IMR-90 (cell line): ENCODE measurements around the gene HOXB6. TPM values are rescaled to one million over a fixed set of nuclear protein-coding genes. Genes with fewer than 3 reads are reported as not detected.
A peak's percentile ranks its signal among the peaks of the same experiment; 100 is the strongest.

ENCODE experiments used
- ATAC-seq: fragments of 200-7000 bp; cut with Tn5 transposase; 2 replicates; pipeline ENCODE4 v1.9.1; 2020; ENCODE audit warnings: low read depth, mild to moderate bottlenecking, moderate library complexity
- BruUV-seq: library from RNA; stranded (reverse); fragments of 400-500 nt; replicated peaks from 2 replicates; lab custom pipeline; 2021; lab: Mats Ljungman, UMichigan
- CTCF ChIA-PET: fragments of 300-600 bp; formaldehyde crosslinking; extraction: SDS; loops from one replicate; lab custom pipeline; 2021; ENCODE audit warnings: antibody characterized with exemption; lab: Yijun Ruan, JAX
- POLR2A ChIA-PET: fragments of 300-600 bp; sonication (Branson Sonifier 250); formaldehyde crosslinking; loops from one replicate; lab custom pipeline; 2022; ENCODE audit warnings: antibody characterized with exemption; ENCODE audit not compliant: unreplicated experiment; lab: Charles Lee
- DNase-seq: peaks from one replicate; pipeline ENCODE4 v3.0.0; 2013
- H2AFZ ChIP-seq: replicated peaks from 2 replicates; pipeline ENCODE3; 2013; ENCODE audit warnings: low read length, mild to moderate bottlenecking; ENCODE audit not compliant: poor library complexity
- H2AK5ac ChIP-seq: 2 replicates; pipeline ENCODE4 v1.6.1; 2013; ENCODE audit warnings: low read depth, low read length, inconsistent platforms
- H2AK9ac ChIP-seq: replicated peaks from 2 replicates; pipeline ENCODE3; 2013; ENCODE audit warnings: mild to moderate bottlenecking, low read depth, low read length, moderate library complexity; ENCODE audit not compliant: poor library complexity
- H2BK120ac ChIP-seq: 2 replicates; pipeline ENCODE4 v1.6.1; 2013; ENCODE audit warnings: low read depth, low read length, inconsistent platforms
- H2BK15ac ChIP-seq: 3 replicates; pipeline ENCODE4 v1.6.1; 2013; ENCODE audit warnings: low read depth, low read length, inconsistent platforms
- H2BK20ac ChIP-seq: 2 replicates; pipeline ENCODE4 v1.6.1; 2013; ENCODE audit warnings: low read depth, mild to moderate bottlenecking, inconsistent platforms, low read length, moderate library complexity
- H2BK5ac ChIP-seq: 2 replicates; pipeline ENCODE4 v1.6.1; 2013; ENCODE audit warnings: mild to moderate bottlenecking, low read depth, low read length, inconsistent platforms; ENCODE audit not compliant: poor library complexity, severe bottlenecking
- H3K14ac ChIP-seq: replicated peaks from 2 replicates; pipeline ENCODE4 v1.6.1; 2013; ENCODE audit warnings: low read depth, low read length, inconsistent platforms
- H3K18ac ChIP-seq: 2 replicates; pipeline ENCODE4 v1.6.1; 2013; ENCODE audit warnings: low read depth, low read length, control low read depth
- H3K23ac ChIP-seq: 2 replicates; pipeline ENCODE4 v1.6.1; 2013; ENCODE audit warnings: low read depth, low read length, inconsistent platforms
- H3K27ac ChIP-seq: 2 replicates; pipeline ENCODE4 v1.5.1; 2013; ENCODE audit warnings: mild to moderate bottlenecking, control low read depth, low read length; ENCODE audit not compliant: insufficient read depth
- H3K27me3 ChIP-seq: 2 replicates; pipeline ENCODE4 v1.6.1; 2013; ENCODE audit warnings: low read length; ENCODE audit not compliant: control insufficient read depth, insufficient read depth
- H3K36me3 ChIP-seq: 2 replicates; pipeline ENCODE4 v1.6.1; 2013; ENCODE audit warnings: low read length, mixed read lengths; ENCODE audit not compliant: control insufficient read depth, insufficient read depth
- H3K4ac ChIP-seq: 2 replicates; pipeline ENCODE4 v1.6.1; 2013; ENCODE audit warnings: low read depth, low read length, inconsistent platforms
- H3K4me1 ChIP-seq: 2 replicates; pipeline ENCODE4 v1.6.1; 2013; ENCODE audit warnings: low read length, mixed read lengths; ENCODE audit not compliant: control insufficient read depth, insufficient read depth
- H3K4me2 ChIP-seq: 2 replicates; pipeline ENCODE4 v1.6.1; 2013; ENCODE audit warnings: low read depth, mild to moderate bottlenecking, control low read depth, low read length, moderate library complexity
- H3K4me3 ChIP-seq: 2 replicates; pipeline ENCODE4 v1.5.1; 2013; ENCODE audit warnings: low read depth, mild to moderate bottlenecking, control low read depth, low read length, moderate library complexity; ENCODE audit not compliant: insufficient read depth
- H3K56ac ChIP-seq: 2 replicates; pipeline ENCODE4 v1.6.1; 2013; ENCODE audit warnings: low read length, inconsistent platforms; ENCODE audit not compliant: insufficient read depth; ENCODE audit errors: extremely low read depth
- H3K79me1 ChIP-seq, 2 experiments: 2 replicates each; pipeline ENCODE4 v1.6.1; 2013; ENCODE audit warnings: low read length in 2 of 2, inconsistent platforms in 1 of 2, low read depth in 1 of 2
- H3K9ac ChIP-seq: 2 replicates; pipeline ENCODE4 v1.6.1; 2013; ENCODE audit warnings: low read depth, low read length, control low read depth
- H3K9me1 ChIP-seq: 2 replicates; pipeline ENCODE4 v1.6.1; 2013; ENCODE audit warnings: low read length, inconsistent platforms; ENCODE audit not compliant: insufficient read depth
- H3K9me3 ChIP-seq: 2 replicates; pipeline ENCODE4 v1.6.1; 2013; ENCODE audit warnings: low read length; ENCODE audit not compliant: control insufficient read depth, insufficient read depth
- H4K20me1 ChIP-seq: 2 replicates; pipeline ENCODE4 v1.6.1; 2013; ENCODE audit warnings: low read length, inconsistent platforms; ENCODE audit not compliant: insufficient read depth
- H4K5ac ChIP-seq: 2 replicates; pipeline ENCODE4 v1.6.1; 2013; ENCODE audit warnings: mild to moderate bottlenecking, low read depth, low read length, control low read depth
- H4K8ac ChIP-seq, 2 experiments: 2 replicates each; pipeline ENCODE4 v1.6.1; 2013; ENCODE audit warnings: low read depth in 2 of 2, low read length in 2 of 2, control low read depth in 1 of 2, inconsistent platforms in 1 of 2
- H4K91ac ChIP-seq: 2 replicates; pipeline ENCODE4 v1.6.1; 2013; ENCODE audit warnings: low read depth, low read length, inconsistent platforms; ENCODE audit not compliant: insufficient read depth
- BHLHE40 ChIP-seq: fragments of 150-350 bp; IDR thresholded peaks from 2 replicates; pipeline ENCODE4 v1.6.1; 2016; ENCODE audit warnings: mild to moderate bottlenecking, low read depth, low read length
- CEBPB ChIP-seq: IDR thresholded peaks from 2 replicates; pipeline ENCODE4 v1.6.1; 2012; ENCODE audit warnings: low read depth, low read length, improper control_type of control experiment
- CHD1 ChIP-seq: IDR thresholded peaks from 2 replicates; pipeline ENCODE4 v1.6.1; 2012; ENCODE audit warnings: low read depth, low read length, improper control_type of control experiment
- FOS ChIP-seq: fragments of 150-350 bp; IDR thresholded peaks from 2 replicates; pipeline ENCODE4 v1.6.1; 2016; ENCODE audit warnings: low read depth, low read length
- MAFK ChIP-seq: IDR thresholded peaks from 2 replicates; pipeline ENCODE4 v1.6.1; 2012; ENCODE audit warnings: low read depth, low read length, improper control_type of control experiment
- MAZ ChIP-seq: IDR thresholded peaks from 2 replicates; pipeline ENCODE4 v1.6.1; 2012; ENCODE audit warnings: low read depth, mild to moderate bottlenecking, low read length, improper control_type of control experiment, moderate library complexity, borderline replicate concordance
- MXI1 ChIP-seq: IDR thresholded peaks from 2 replicates; pipeline ENCODE4 v1.6.1; 2012; ENCODE audit warnings: low read depth, mild to moderate bottlenecking, low read length, moderate library complexity, borderline replicate concordance
- NFE2L2 ChIP-seq: fragments of 150-350 bp; IDR thresholded peaks from 2 replicates; pipeline ENCODE4 v1.6.1; 2016; ENCODE audit warnings: low read depth, mild to moderate bottlenecking, low read length
- POLR2A ChIP-seq: IDR thresholded peaks from 2 replicates; pipeline ENCODE4 v1.6.1; 2012; ENCODE audit warnings: mild to moderate bottlenecking, low read depth, low read length
- RAD21 ChIP-seq: IDR thresholded peaks from 2 replicates; pipeline ENCODE4 v1.6.1; 2012; ENCODE audit warnings: low read length, improper control_type of control experiment
- RCOR1 ChIP-seq: IDR thresholded peaks from 2 replicates; pipeline ENCODE4 v1.6.1; 2012; ENCODE audit warnings: mild to moderate bottlenecking, low read length, improper control_type of control experiment; ENCODE audit not compliant: insufficient replicate concordance
- RFX5 ChIP-seq: IDR thresholded peaks from 2 replicates; pipeline ENCODE4 v1.8.0; 2012; ENCODE audit warnings: low read depth, mild to moderate bottlenecking, low read length, moderate library complexity
- SMC3 ChIP-seq: fragments of 150-350 bp; IDR thresholded peaks from 2 replicates; pipeline ENCODE4 v1.6.1; 2016; ENCODE audit warnings: low read depth, mild to moderate bottlenecking, antibody characterized with exemption, low read length, moderate library complexity
- WGBS, 2 experiments: methylation state at CpG; one replicate each; pipeline versions ENCODE4 v1.1.5 to v1.1.7; 2013; ENCODE audit warnings: missing lambda C conversion rate in 2 of 2; ENCODE audit not compliant: insufficient read length in 1 of 2; ENCODE audit errors: extremely low coverage in 2 of 2; 5-methylcytosine and 5-hydroxymethylcytosine counted together
- dilution Hi-C: fragments of 300-500 bp; cut with HindIII; formaldehyde crosslinking; loops from one replicate; pipeline ENCODE4 v1.14.3; 2018; ENCODE audit warnings: low sequenced_read_pairs; ENCODE audit not compliant: unreplicated experiment
- in situ Hi-C: fragments of 300-500 bp; cut with MboI; formaldehyde crosslinking; loops from 3 replicates; pipeline ENCODE4 v1.14.3; 2019; ENCODE audit warnings: low sequenced_read_pairs, inconsistent platforms, mixed read lengths
- intact Hi-C: fragments of 100-400 bp; cut with micrococcal nuclease; formaldehyde crosslinking; loops from 2 replicates; pipeline ENCODE4 v1.10.0; 2022
- polyA plus RNA-seq, 3 experiments: library from polyadenylated mRNA; depleted of rRNA; stranded (reverse); fragments of >200 nt; gene quantifications; 2 replicates each; pipeline ENCODE4 v1.2.3, GENCODE V29; 2012; ENCODE audit warnings: low replicate concordance in 1 of 3
- total RNA-seq: library from RNA; depleted of rRNA; stranded (reverse); fragments of >200 nt; gene quantifications from 2 replicates; pipeline ENCODE4 v1.2.3, GENCODE V29; 2012
- TF ChIP-seq, protein P1 (sequence below): fragments of 150-350 bp; IDR thresholded peaks from 2 replicates; pipeline ENCODE4 v1.6.1; 2016; ENCODE audit warnings: low read depth, mild to moderate bottlenecking, low read length, moderate library complexity, borderline replicate concordance
- TF ChIP-seq, protein P2 (sequence below): fragments of 150-350 bp; IDR thresholded peaks from 2 replicates; pipeline ENCODE4 v1.6.1; 2017; ENCODE audit warnings: mild to moderate bottlenecking, antibody characterized with exemption, low read length, low read depth
- TF ChIP-seq, protein P3 (sequence below): conservative IDR thresholded peaks from 2 replicates; pipeline ENCODE4 v1.5.1; 2012; ENCODE audit warnings: mild to moderate bottlenecking, low read depth, low read length, improper control_type of control experiment

Gene HOXB6
- total and polyA plus RNA-seq, 2 of the 4 experiments (the other 2 are of a cell fraction), result 11.1 to 42.2 TPM

DNA sequence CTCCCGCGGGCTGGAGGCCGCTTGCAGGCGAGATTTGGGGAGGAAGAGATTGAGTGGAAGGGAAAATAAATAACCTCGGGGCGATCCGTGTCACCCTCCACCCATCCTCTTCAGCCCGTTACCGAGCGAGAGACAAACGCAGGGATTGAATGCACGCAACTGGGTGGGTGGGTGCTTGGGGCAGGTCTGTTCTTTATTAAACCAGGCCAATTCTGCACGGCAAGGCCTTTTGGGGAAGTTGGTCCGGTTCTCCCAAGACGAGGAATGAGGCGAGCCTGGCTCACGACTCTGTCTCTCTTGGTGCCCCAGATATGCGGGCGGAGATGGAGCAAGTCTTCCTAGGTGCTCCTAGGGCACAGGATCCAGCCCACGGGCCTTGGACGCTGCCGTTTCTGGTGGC lies 6.4 kb upstream of the HOXB6 start:
- Histone ChIP-seq H3K23ac (peak overlapping the region; percentile 87), H4K8ac (peak overlapping the region; percentile 93 to 95), H3K36me3 (peaks cover 7% of the 10 kb centered on the region), H3K27ac (peak overlapping the region; percentile 93), H4K20me1 (no peaks in the 10 kb centered on the region), H3K4ac (peak overlapping the region; percentile 82), H2AK9ac (peak overlapping the region; percentile 56), H2AFZ (peak overlapping the region; percentile 94), H3K9me1 (0 out of 2 replicates have a peak, but pooled peaks cover 3% of the 10 kb centered on the region), H3K4me2 (peak overlapping the region; percentile 91), H3K9ac (peak overlapping the region; percentile 97), H2BK15ac (peak overlapping the region; percentile 52; the same call in 1 of the 3 replicates), H2BK5ac (peak overlapping the region; percentile 87), H4K91ac (peak overlapping the region; percentile 67), H3K56ac (peak overlapping the region; percentile 76; the same call in 1 of the 2 replicates), H3K4me3 (peak overlapping the region; percentile 61), H3K27me3 (peaks cover 11% of the 10 kb centered on the region), H3K18ac (peak overlapping the region; percentile 53), H3K9me3 (no peaks in the 10 kb centered on the region), H3K4me1 (peaks cover 14% of the 10 kb centered on the region), H3K79me1 (peaks cover 9 to 40% of the 10 kb centered on the region in 2 experiments; a peak in 3 of 4 replicates), H3K14ac (peak overlapping the region; percentile 69), H2BK20ac (0 out of 2 replicates have a peak overlapping the region, but pooled peaks have one; percentile 42), H4K5ac (peak overlapping the region; percentile 51), H2BK120ac (peak overlapping the region; percentile 77), H2AK5ac (no peak overlapping the region; the same call in 1 of the 2 replicates)
- in situ Hi-C loops, result no loop called here
- TF ChIP-seq RCOR1, result no peak
- TF ChIP-seq FOS, result no peak
- TF ChIP-seq BHLHE40, result no peak
- TF ChIP-seq MXI1, result no peak
- no peak for TF ChIP-seq RAD21
- no peak for TF ChIP-seq MAZ
- TF ChIP-seq, protein P1, sequence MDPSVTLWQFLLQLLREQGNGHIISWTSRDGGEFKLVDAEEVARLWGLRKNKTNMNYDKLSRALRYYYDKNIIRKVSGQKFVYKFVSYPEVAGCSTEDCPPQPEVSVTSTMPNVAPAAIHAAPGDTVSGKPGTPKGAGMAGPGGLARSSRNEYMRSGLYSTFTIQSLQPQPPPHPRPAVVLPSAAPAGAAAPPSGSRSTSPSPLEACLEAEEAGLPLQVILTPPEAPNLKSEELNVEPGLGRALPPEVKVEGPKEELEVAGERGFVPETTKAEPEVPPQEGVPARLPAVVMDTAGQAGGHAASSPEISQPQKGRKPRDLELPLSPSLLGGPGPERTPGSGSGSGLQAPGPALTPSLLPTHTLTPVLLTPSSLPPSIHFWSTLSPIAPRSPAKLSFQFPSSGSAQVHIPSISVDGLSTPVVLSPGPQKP, result no peak
- TF ChIP-seq NFE2L2, result no peak
- TF ChIP-seq POLR2A, result no peak
- TF ChIP-seq SMC3, result no peak
- TF ChIP-seq RFX5, result no peak
- TF ChIP-seq MAFK, result no peak
- TF ChIP-seq, protein P2, sequence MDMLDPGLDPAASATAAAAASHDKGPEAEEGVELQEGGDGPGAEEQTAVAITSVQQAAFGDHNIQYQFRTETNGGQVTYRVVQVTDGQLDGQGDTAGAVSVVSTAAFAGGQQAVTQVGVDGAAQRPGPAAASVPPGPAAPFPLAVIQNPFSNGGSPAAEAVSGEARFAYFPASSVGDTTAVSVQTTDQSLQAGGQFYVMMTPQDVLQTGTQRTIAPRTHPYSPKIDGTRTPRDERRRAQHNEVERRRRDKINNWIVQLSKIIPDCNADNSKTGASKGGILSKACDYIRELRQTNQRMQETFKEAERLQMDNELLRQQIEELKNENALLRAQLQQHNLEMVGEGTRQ, result no peak
- no peak for TF ChIP-seq CHD1
- TF ChIP-seq, protein P3, sequence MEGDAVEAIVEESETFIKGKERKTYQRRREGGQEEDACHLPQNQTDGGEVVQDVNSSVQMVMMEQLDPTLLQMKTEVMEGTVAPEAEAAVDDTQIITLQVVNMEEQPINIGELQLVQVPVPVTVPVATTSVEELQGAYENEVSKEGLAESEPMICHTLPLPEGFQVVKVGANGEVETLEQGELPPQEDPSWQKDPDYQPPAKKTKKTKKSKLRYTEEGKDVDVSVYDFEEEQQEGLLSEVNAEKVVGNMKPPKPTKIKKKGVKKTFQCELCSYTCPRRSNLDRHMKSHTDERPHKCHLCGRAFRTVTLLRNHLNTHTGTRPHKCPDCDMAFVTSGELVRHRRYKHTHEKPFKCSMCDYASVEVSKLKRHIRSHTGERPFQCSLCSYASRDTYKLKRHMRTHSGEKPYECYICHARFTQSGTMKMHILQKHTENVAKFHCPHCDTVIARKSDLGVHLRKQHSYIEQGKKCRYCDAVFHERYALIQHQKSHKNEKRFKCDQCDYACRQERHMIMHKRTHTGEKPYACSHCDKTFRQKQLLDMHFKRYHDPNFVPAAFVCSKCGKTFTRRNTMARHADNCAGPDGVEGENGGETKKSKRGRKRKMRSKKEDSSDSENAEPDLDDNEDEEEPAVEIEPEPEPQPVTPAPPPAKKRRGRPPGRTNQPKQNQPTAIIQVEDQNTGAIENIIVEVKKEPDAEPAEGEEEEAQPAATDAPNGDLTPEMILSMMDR, result no peak
- TF ChIP-seq CEBPB, result no peak
- POLR2A ChIA-PET, result no interaction called here
- WGBS, 2 experiments, result no CpG with 5 or more reads among the region's 22 CpGs
- peak; percentile 2 for ATAC-seq
- intact Hi-C loops, result no loop called here
- dilution Hi-C loops, result no loop called here
- no TSS peak for BruUV-seq
- DNase-seq, result peak; percentile 43
- CTCF ChIA-PET, result no interaction called here
